OCI-LY3 (cell line): ENCODE results near the gene GOLGA6L1.
"Not testable (repeated sequence)": the region's sequence is repeated elsewhere in the genome, so short reads cannot be mapped to it uniquely, and the experiment has no call there.

Source experiments
- CTCF ChIP-seq: fragments of 200-600, 300-600 bp; sonication (generic); IDR thresholded peaks from 2 replicates; pipeline ENCODE4 v1.5.1; 2014; ENCODE audit warnings: antibody characterized with exemption, low read length, low read depth
- EZH2phosphoT487 ChIP-seq: fragments of 200-600 bp; shearing (Covaris generic); IDR thresholded peaks from 2 replicates; pipeline ENCODE4 v1.6.1; 2018; ENCODE audit warnings: antibody characterized with exemption, mixed run types, low read depth

- TF ChIP-seq CTCF, EZH2phosphoT487: not testable (repeated sequence)
These were observed 44.6 kb upstream of the GOLGA6L1 start for GRCh38 chr15:23181201-23181600.
